Type B pancreatic cell (in vitro differentiated cells): ENCODE results near the gene HMG20B. TPM values are rescaled to one million over a fixed set of nuclear protein-coding genes. Genes with fewer than 3 reads are reported as not detected.

Source experiments
- DNase-seq: peaks from one replicate; pipeline ENCODE4 v3.0.0; 2021; ENCODE audit warnings: mixed read lengths; ENCODE audit not compliant: unreplicated experiment; ENCODE audit errors: extremely low spot score
- H3K27ac Mint-ChIP-seq: 2 replicates; pipeline ENCODE4 v1.8.0; 2021; ENCODE audit warnings: mild to moderate bottlenecking, mixed read lengths
- H3K27me3 Mint-ChIP-seq: 2 replicates; pipeline ENCODE4 v1.8.0; 2021; ENCODE audit warnings: mixed read lengths
- H3K36me3 Mint-ChIP-seq: 2 replicates; pipeline ENCODE4 v1.8.0; 2021; ENCODE audit warnings: mixed read lengths
- H3K4me1 Mint-ChIP-seq: one replicate; pipeline ENCODE4 v1.8.0; 2021; ENCODE audit warnings: mixed read lengths; ENCODE audit not compliant: unreplicated experiment
- H3K4me3 Mint-ChIP-seq: 2 replicates; pipeline ENCODE4 v1.8.0; 2021; ENCODE audit warnings: mild to moderate bottlenecking, mixed read lengths
- H3K9me3 Mint-ChIP-seq: 2 replicates; pipeline ENCODE4 v1.8.0; 2021; ENCODE audit warnings: mixed read lengths
- total RNA-seq: library from RNA; stranded (reverse); gene quantifications from 2 replicates; pipeline ENCODE4 v1.2.1, GENCODE V29; 2021; ENCODE audit warnings: low replicate concordance
- TF ChIP-seq, protein P1 (sequence below): fragments of 200-600 bp; sonication (generic); conservative IDR thresholded peaks from 2 replicates; pipeline ENCODE4 v1.5.0; 2021; ENCODE audit warnings: antibody characterized with exemption, mild to moderate bottlenecking

Gene HMG20B
- total RNA-seq, 1 donor from 2014 or later = 78.3 TPM

DNA sequence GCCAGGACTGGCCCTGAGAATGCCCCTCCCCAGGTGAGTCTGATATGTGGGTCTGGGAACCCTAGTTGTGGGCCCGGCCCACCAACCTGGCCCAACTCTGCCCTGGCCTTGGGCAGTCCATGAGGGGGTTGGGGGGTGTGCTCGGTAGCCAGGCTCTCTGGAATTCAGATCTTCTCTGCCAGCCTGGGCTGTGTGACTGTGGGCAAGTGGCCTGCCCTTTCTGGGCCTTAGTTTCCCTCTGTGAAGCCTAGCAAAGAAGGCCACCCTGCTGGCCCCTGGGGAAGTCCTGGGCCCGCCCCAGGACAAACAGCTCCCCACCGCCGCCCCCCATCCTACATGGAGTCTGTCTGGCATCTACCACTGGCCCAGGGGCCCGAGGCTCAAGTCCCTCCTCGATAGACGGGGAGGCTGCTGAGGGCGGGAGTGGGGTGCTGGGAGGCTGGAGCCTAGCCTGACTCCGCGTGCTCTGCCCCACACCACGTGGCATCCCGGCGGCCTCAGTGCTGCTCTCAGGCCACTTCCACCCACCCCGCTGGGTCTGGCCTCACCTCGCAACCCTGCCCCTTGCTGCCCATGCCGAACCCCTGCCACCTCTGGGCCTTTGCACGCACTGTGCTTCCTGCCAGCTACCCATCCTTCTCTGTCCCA, 42.2 kb downstream of the HMG20B start:
- DNase-seq = no peak
- Mint-ChIP-seq H3K36me3 (no peaks in the 10 kb centered on the region), H3K9me3 (no peaks in the 10 kb centered on the region), H3K4me3 (no peak overlapping the region), H3K4me1 (no peaks in the 10 kb centered on the region), H3K27ac (no peak overlapping the region), H3K27me3 (no peaks in the 10 kb centered on the region)
- TF ChIP-seq, protein P1, sequence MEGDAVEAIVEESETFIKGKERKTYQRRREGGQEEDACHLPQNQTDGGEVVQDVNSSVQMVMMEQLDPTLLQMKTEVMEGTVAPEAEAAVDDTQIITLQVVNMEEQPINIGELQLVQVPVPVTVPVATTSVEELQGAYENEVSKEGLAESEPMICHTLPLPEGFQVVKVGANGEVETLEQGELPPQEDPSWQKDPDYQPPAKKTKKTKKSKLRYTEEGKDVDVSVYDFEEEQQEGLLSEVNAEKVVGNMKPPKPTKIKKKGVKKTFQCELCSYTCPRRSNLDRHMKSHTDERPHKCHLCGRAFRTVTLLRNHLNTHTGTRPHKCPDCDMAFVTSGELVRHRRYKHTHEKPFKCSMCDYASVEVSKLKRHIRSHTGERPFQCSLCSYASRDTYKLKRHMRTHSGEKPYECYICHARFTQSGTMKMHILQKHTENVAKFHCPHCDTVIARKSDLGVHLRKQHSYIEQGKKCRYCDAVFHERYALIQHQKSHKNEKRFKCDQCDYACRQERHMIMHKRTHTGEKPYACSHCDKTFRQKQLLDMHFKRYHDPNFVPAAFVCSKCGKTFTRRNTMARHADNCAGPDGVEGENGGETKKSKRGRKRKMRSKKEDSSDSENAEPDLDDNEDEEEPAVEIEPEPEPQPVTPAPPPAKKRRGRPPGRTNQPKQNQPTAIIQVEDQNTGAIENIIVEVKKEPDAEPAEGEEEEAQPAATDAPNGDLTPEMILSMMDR = no peak

DNA sequence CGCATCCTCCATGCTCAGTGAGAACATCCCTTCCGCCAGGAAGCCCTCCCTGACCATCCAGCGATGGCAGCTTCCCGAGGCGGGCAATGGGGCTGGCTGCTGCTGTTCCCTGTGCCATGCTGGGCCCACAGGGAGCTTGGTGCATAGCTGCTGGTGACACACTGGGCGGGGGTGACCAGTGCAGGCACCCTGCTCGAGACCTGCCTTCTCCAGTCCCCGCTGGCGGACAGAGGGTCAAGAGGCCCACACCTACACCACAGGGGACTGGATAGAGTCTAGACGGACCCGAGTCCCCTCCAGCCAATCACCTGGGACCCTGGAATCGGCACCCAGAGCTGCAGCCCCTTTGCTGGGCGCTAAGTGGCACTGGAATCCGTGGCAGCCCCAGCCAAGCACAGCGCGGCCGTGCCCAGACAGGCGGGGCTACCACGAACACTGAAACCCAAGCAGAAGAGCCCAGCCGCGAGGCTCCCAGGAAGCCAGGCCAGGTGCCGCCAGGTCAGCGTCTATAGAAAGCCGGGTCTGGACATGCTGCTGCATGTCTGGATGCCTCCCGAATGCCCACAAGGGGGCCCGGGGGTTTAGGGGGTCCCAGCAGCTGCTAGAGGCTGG, 42.9 kb downstream of the HMG20B start:
- H3K36me3 Mint-ChIP-seq = no peaks in the 10 kb centered on the region
- TF ChIP-seq, protein P1 = no peak
- no peaks in the 10 kb centered on the region for H3K9me3 Mint-ChIP-seq
- H3K4me3 Mint-ChIP-seq = no peak overlapping the region
- H3K27ac Mint-ChIP-seq = no peak overlapping the region
- no peak for DNase-seq
- no peaks in the 10 kb centered on the region for H3K27me3 Mint-ChIP-seq
- no peaks in the 10 kb centered on the region for H3K4me1 Mint-ChIP-seq

DNA sequence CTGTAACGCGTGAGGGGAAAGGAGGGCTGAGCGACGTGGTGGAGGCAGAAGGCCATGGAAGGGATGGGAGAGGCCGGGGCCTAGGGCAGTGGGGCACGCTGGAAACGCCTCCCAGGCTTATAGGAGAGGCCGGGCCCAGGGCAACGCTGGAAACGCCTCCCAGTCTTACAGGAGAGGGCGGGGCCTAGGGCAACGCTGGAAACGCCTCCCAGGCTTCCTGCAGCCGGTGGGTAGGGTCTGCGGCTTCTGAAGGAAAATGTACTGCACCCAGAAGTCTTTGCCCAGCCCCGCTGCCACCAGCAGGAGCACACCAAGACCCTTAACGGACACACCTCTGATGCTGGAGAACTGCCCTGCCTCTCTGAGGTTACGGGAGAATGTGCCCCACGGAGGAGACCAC, 44.7 kb downstream of the HMG20B start:
- Mint-ChIP-seq H3K27me3 (no peaks in the 10 kb centered on the region), H3K4me1 (no peaks in the 10 kb centered on the region), H3K27ac (no peak overlapping the region), H3K36me3 (no peaks in the 10 kb centered on the region), H3K9me3 (no peaks in the 10 kb centered on the region), H3K4me3 (no peak overlapping the region)
- TF ChIP-seq, protein P1 = no peak
- no peak for DNase-seq

DNA sequence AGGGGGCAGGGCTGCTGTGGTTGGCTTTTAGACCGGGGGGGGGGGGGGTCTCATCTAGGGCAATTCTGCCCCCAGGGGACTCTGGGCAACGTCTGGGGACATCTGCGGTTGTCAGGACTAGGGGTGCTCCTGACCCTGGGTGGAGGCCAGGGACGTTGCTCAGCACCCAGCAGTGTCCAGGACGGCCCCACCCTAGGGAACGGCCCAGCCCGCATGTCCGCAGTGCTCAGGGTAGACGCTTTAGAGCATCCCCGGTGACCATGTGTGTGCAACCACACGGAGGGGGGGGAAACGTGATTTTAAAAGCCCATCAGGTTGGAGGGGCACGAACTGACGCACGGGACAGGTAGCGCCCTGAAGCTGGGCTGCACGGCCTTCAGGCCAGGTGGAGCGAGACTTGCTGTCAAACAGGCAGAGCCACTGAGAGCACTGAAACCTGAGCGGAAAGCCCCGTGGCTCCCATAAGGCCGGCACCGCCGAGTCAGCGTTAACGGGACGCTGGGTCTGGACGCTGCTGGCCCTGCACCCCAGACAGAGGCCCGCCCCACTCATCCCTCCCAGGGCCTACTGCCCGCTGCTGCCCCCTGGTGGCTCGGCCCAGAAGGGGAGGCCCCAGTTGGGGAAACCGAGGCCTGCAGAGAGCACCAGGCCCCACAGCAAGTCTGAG, 45.5 kb downstream of the HMG20B start:
- no peaks in the 10 kb centered on the region for H3K36me3 Mint-ChIP-seq
- no peak for DNase-seq
- no peak overlapping the region for H3K27ac Mint-ChIP-seq
- no peaks in the 10 kb centered on the region for H3K9me3 Mint-ChIP-seq
- H3K4me3 Mint-ChIP-seq = no peak overlapping the region
- no peaks in the 10 kb centered on the region for H3K27me3 Mint-ChIP-seq
- TF ChIP-seq, protein P1 = peak; percentile 89
- H3K4me1 Mint-ChIP-seq = no peaks in the 10 kb centered on the region

DNA sequence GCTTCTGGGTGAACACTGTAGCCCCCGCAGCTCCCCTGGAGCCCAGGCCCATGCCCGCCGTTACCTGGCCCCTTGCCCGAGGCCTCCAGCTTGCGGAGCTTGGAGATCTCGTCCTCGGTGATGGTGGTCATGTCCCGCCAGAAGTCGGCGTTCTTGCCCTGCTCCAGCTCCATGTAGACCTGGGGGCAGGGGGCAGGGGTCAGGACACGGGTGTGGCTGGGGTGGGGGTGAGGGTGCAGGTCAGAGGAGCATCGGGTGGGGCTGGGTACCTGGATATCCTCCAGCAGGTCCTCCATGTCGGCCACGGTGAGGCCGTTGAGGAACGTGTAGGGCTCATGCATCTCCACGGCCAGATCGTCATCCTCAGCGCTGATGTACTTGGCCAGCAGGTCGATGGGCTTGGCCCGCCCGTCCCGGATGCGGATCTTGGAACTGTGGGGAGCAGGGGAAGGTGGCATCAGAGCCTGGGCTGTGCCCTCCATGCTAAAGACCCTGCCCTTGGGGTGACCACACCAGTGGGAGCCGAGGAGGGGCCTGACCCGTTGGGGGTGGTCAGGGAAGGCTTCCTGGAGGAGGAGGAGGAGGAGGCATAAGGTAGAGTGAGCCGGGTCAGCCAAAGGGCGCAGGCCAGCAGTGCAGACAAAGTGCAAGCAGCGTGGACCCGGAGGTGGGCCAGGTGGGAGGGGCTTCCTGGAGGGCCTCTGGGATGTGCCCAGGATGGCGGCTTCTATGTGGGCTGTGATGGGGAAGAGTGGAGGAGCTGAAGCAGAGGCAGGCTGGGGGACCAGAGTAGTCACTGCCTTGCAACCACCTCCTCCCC, 46.3 kb downstream of the HMG20B start:
- TF ChIP-seq, protein P1 = no peak
- Mint-ChIP-seq H3K27ac (no peak overlapping the region), H3K4me3 (no peak overlapping the region)

More for the DNA sequence above, 46.3 kb downstream of the HMG20B start:
- peaks cover under 1% of the 10 kb centered on the region for H3K4me1 Mint-ChIP-seq
- H3K27me3 Mint-ChIP-seq = no peaks in the 10 kb centered on the region
- H3K9me3 Mint-ChIP-seq = no peaks in the 10 kb centered on the region
- no peaks in the 10 kb centered on the region for H3K36me3 Mint-ChIP-seq
- no peak for DNase-seq
